Activated CD8-positive, alpha-beta memory T cell treated with anti-CD3 and anti-CD28 coated beads for 48 hours (primary cell): Measurements from ENCODE around the gene LAMB1.

Experiments
- DNase-seq, 3 experiments: peaks; one replicate each; pipeline ENCODE4 v3.0.0-alpha.2; 2020; ENCODE audit warnings: low read depth in 2 of 3, low spot score in 2 of 3

LAMB1 gene

GRCh38 chr7:107884066-107884818 is 118.7 kb downstream of the LAMB1 start:
- no peak for DNase-seq

GRCh38 chr7:107882766-107883165 is 120.2 kb downstream of the LAMB1 start:
- no peak for DNase-seq

GRCh38 chr7:107879400-107880035 is 123.4 kb downstream of the LAMB1 start:
- DNase-seq = no peak

- DNase-seq = no peak
Measured at GRCh38 chr7:107878636-107879035, 124.3 kb downstream of the LAMB1 start.

GRCh38 chr7:107877731-107878382 is 125.1 kb downstream of the LAMB1 start:
- DNase-seq = no peak

- DNase-seq = no peak
Measured at GRCh38 chr7:107876916-107877315, 126.0 kb downstream of the LAMB1 start.

- DNase-seq = no peak
Measured at GRCh38 chr7:107874605-107875446, 128.1 kb downstream of the LAMB1 start.

GRCh38 chr7:107874111-107874510 is 128.8 kb downstream of the LAMB1 start:
- no peak for DNase-seq
